NCI-H460 (cell line): ENCODE data around the gene FTO. TPM values are rescaled to one million over a fixed set of nuclear protein-coding genes. Genes with fewer than 3 reads are reported as not detected.

Source experiments
- DNase-seq: peaks from one replicate; pipeline ENCODE4 v3.0.0-alpha.2; 2016; ENCODE audit warnings: low read depth; ENCODE audit errors: extremely low read depth
- total RNA-seq: library from RNA; depleted of rRNA; stranded (reverse); fragments of >200 nt; shearing (Covaris generic); gene quantifications from 2 replicates; pipeline ENCODE4 v1.2.3, GENCODE V29; 2014

Gene FTO
- total RNA-seq, 1 experiment from 2014 or later = 41.2 TPM

DNA sequence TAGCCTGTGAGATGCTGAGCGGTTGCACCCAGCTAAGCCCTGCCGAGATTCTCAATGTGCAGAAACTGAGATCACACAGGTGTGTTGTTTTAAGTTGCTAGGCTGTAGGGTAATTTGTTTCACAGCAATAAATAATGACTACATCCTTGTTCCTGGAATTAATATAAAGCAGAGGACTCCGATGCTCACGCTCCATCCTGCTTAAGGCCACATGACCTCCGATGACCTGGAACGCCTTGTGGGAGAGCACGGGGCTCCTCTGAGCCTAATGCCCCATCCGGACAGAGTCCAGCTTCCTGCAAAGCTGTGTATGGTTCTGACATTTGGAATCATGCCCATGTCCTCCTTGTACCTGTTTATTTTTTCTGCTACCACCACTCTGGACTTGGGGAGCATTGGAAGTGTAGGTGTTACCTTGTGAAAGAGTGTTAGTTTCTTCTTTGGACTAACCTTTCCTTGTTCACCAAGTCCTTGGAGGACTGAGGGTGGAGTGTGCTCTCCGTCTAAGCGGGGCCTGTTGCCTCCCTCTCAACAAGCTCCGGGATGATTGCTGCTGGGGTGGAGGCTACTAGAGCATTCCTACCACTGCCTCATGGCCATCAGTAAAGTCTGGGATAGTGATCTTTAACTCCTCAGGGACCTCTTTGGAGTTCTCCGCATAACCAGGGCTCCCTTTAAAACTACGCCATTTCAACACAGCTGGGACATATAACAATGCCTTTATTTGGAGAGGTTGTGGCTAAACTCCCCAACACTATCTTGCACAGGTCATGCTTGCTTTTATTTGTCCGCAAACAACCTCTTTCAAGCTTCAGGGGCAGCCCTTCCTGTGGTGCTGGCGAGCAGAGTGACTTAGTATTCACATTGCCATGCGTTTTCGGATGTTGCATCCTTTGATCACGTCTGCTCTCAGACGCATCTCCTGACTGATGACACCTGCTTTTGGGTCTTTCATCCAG is 457.3 kb downstream of the FTO start:
- no peak for DNase-seq

DNA sequence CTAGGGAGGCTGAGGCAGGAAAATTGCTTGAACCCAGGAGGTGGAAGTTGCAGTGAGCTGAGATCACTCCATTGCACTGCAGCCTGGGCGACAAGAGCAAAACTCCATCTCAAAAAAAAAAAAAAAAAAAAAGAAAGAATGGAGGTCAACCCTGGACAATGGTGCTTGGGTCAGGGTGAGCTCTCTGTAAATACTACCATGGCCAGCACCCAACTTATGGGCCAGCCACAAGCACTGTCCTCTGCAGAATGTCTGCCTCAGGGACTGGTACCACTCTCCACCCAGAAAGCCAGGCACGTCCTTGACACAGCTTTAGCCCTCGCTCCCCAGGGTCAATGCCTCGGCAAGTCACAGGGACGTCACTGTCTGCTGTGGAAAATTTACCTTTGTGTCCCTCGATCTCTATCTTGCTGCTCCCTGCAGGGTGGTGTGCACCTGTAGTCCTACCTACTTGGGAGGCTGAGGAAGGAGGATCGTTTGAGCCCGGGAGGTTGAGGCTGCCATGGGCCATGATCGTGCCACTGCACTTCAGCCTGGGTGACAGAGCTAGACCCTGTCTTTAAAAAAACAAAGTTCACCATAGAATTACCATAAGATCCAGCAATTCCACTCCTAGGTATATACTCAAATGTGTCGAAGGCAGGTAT is 459.4 kb downstream of the FTO start:
- no peak for DNase-seq

DNA sequence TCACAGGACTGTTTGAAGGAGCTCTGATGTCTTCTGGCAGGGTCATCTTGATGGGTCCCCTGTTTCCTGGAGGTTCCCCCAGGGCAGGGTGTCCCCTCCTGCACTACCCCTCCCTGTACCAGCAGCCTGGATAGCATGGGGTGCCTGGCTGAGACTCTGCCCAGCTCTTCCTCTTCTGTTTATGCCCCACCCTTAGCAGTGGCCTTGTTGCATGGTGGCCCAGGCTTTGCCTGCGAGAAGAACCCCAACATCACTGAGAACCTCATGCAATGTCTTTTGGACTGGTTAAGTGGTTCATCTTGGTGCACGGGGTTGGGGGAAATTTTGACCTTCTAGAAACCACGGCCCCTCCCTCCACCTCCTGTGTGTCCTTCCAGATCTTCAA is 460.8 kb downstream of the FTO start:
- no peak for DNase-seq

DNA sequence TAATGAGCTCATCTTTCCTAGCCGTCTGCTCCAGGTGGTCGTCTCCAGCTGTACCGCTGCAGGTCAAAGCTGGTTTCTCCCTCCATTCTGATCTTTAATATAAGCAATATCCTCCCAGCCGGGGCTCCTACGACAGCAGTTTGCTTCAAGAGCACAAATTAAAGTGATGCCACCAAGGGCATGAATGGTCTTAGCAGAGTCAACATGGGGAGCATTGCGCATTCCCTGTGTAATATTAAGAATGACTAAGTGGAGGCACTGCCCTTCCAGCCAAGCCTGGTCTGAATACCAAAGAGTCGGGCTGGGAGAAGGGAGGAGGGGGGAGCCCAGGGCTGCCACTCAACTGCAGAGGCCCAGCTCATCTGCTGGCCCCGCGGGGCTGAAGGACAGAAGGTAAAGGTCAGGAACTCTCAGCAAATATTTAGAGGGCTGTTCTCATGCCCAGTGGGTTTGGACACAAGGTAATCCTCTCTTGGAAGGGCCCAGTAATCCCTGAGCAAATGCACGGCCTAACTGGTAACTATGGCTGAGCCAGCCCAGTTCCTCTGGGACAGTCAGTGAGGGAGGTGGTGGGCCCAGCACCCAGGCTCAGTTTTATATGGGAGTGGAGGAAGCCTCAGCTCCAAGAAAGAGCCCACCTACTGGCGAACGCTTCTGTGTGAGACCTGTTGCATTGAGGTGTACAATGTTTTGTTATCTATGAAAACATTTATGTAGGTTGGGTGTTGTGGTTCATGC is 461.4 kb downstream of the FTO start:
- DNase-seq = no peak

DNA sequence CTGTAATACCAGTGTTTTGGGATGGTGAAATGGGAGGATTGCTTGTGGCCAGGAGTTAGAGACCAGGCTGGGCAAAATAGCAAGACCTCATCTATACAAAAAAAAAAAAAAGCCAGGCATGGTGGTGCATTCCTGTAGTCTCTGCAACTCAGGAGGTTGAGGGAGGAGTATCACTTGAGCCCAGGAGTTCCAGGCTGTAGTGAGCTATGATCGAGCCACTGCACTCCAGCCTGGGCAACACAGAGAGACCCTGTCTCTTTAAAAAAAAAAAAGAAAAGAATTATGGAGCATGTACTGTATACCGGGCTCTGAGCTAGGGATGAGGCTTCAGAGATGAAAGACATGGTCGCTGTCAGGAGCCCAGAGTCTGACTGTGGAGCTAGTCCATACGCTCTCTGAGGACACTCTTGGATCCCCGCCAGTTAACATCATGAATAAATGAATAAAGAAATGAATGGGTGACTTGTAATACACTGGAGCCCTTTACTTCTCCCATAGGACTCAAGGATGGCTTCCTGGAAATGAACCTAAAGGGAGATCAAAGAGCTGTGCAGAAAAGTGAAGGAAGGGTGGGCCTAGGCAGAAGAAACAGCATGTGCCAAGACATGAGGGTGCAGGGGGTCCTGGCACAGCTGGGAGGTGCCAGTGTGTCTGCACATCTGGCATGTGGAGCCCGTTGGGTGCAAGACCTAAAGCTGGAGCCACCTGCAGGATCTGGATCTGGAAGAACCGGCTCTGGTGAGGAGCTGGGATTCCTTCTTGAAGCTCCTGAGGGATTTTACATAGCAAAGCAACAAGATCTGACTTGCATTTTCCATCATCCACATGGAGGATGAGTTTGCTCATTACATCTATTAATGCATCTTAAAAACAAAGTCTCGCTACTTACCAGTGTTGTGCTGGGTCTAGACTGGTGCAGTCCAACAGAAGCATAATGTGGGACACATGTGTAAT is 462.2 kb downstream of the FTO start:
- no peak for DNase-seq

DNA sequence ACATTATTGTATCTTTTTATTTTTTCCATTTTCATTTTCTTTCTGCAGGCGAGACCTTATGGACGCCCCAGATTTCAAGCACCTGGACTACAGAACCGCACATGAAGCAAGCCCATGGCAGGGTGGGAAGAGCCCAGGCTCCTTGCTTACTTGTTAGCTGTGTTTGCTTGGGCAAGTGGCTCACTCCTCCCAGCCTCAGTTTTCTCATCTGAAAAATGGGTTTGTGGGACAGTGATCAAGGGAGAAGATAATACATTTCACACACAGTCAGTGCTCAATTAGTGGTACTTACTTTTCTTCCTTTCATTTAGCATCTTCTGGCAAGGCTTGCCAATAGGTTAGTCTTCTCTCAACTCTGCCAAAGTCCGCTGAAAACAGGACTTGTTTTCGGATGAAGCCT is 465.2 kb downstream of the FTO start:
- no peak for DNase-seq

DNA sequence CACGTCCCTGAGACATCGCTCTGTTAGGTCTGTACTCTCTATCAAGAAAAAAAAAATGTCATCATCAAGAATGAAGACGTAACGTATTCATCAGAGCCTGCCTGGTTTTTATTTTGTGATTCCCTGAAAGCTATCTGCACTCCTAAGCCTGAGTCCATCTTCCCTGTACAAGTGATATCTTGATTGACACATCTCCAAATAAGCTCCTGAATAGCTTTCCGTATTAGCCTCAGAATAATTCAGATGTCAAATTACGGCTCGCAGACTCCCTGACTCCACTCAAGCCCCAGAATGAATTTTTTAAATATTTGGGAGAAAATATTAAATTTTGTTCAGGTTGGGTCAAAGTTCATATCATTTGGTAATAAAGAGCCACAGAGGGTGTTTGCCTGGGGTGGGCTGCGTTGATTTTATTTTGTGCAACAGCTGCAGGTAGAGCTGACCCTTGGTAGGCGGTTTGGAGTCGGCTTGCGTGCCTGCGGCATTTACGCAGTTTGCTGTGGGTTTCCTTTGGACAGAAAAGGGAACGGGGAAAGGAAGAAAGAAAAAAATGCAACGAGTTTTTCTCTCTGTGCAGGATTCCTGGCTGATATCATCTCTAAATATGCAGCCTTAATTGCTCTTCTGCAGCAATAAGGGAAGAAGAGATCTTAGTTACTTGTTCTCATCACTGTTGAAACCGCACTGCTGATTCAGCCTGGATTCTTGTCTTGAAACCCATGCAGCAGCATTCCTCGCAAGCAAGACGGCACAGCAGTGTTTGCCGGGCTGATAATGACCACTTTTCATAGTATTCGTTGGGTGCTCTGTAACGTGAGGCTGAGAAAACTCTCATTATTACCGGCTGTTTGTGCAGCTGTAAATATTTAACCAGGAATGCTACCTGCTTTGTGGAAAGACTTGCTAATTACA is 467.9 kb downstream of the FTO start:
- DNase-seq = no peak

DNA sequence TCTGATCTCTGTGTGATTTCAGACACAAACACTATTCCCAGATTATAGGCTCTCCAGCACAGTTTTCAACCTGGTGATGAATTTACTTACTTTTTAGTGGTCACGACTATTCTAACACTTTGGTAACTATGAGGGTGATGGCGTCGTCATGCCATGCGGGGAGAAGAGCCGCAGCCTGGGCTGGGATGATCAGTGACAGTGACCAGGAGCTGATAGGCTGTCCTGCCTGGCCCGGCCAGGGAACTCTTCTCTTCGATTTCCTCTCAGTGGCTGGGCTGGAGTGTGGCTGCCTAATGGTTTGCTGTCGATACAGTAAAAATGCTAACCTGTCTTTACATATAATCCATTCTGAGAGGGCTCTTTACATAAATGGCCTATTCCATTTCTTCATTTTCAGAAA is 469.5 kb downstream of the FTO start:
- no peak for DNase-seq

DNA sequence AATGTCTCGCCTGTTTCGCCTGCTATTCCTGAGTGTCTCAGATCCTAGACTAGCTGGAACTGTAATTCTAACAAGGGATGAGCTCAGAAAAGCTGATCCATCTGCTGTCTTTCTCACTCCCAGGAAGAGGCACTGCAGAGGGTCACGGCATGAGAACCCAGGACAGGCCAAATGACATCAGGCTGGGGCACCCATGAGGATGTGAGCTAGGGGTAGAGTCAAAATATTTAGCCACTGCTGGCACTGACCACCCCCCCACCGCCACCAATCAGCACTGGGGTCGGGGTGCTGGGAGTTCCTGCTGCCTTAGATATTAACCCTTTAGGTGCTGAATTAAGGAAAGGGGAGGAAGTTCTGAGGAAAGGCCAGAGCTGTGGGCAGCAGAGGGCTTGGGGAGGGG is 470.2 kb downstream of the FTO start:
- DNase-seq = no peak

DNA sequence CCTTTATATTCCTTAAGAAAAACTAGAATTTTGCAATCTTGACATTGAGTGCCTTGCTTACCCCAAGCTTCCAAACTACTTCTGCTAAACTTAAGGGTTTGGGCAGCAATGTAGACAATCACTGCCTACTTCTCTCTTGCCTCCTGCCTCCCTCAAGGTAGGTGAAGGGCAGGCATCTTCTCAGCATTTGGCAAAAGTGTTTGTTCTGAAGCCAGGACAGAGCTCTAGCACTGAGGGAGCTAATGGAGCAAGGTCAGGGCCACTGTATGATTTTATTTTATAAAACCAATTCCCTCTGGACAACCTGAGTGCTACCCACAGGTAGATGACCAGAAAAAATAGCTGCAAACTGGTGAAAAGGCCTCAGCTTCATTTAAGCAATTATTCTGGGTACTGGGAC is 470.8 kb downstream of the FTO start:
- DNase-seq = no peak

DNA sequence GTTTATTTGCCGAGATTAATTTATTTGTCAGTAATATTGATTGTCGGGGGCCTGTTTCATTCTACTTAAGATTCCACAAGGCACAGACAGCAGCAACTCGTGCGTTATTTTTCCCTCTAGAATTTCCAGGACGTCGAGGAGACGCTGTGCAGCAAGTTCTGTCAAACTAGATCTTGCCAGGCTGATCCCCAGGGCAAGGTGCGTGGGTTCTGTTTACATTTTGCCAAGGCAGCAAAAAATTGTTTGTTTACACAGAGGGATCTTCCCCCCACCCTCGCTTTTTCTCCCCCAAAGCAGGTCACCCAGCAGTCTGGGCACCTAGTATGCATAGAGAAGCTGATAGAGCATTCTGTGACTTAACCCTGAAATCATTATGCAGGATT is 471.2 kb downstream of the FTO start:
- no peak for DNase-seq

DNA sequence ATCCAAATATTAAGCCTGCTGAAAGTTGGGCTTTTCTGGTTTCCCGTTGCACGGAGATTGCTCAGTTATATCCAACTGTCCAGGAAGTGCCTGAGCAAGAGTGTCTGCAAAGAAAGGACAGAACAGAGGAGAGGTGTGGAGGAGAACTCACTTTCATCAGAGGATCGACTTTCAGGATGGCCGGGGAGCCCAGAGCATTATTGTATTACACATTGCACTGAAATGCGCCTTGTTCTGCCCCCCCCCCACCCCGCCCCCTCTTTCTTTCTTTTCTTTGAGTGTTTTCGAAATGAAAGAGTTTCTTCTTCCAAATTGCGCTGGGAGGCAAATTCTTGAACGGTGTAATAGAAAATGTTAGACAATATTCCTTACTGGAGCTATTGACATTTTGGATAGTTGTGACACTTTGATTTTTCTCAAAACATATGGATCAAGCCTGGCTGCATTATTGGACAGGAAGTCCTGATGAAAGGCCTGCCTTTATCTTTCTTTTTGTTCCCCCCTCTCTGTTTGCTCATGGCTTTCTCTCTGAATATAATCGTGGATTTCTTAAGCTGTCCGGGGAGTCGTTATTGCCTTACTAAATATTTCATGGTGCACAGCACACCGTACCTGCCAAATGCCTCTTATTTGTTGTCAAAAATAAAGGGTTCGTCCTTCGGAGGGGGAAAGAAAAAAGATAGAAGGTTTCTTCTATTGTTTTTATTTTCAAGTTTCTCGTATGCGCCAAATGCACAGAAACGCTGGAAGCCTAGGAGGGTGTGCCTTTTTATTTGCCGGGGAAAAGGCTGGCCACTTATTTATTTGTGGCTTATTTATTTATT is 471.8 kb downstream of the FTO start:
- DNase-seq = no peak

DNA sequence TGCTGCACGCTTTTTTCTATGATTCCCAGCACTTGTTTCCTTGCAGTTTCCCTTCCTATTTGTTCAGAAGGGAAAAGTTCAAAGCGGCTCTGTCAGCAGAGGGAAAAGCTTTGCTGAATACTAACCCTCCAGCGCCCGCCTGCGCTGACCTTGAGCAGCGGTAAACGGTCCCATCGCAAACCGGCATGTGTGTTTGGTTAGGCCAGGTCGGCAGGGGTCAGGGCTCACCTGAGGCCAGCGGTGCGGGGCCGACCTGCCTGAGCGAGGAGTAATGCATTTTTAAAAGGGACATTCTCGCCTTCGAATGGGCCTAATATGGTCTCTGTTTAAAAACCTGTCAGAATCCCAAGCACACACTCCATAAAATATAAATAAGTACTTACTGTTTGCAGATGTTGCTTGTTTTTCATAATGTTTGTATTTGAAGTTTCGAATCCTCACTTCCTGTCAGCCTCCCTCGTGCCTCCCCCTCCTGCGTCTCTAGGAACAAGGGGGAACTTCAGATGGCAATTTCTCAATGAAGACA is 472.5 kb downstream of the FTO start:
- no peak for DNase-seq

DNA sequence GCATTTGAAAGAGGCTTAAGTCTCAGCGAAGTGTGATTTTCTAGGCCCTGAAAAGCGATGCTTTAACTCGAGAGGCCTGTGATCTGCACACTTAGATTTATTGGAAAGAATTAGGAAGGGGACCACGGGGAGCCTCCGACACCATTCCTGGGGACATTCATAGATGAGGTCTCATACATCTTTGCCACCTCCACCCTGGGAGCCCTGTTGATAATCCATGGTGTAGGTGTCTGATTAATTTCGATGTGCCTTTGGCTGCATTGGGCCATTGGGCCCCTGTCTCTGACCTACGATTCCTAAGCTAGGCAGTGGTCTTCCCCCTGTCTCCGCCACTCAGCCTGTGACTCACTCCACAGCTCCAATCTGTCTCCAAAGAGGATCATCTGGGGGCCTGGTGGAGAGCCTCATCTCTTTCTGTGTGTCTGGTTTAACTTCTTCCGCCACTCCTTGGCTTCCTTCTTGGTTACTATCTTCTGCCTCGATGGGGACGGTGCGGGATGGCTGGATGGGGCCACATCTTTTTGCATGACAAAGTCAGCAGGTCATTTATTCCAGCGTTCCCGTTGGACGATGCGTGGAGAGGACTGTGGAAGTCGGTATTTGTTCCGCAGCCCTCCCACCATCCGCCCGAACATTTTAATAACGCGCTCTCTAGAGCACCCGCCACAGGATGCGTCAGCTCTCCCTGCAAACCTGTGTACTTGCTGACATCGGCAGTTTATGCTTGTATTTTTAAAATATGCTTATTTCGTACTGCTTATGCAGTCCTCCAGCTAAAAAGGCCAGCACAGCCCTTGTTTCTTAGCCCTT is 473.3 kb downstream of the FTO start:
- no peak for DNase-seq

DNA sequence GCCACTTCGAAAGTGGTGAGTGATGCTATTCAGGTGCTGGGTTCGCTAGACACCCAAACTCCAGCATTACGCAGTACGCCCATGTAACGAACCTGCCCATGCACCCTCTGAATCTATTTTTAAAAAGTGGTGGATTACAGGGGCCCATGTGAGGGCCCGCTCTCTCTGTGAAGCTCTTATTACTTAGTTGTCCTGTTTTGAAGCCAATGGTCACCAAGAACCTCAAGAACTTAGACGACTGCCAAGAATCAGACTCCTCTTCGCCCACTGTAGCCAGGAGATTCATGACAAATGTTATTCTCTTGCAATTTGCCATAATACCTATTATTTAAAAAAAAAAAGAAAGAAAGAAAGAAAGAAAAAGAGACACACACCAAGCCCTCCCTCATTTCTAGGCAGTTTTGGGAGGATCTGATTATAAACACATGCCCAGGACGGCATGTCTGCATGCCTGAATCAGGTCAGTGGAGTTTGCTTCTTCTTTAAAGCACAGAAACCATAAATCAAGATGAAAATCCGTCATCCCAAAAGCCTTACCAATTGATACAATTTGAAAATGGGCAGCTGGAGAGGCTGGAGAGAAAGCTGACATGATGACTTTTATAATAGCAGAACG is 474.0 kb downstream of the FTO start:
- DNase-seq = no peak

DNA sequence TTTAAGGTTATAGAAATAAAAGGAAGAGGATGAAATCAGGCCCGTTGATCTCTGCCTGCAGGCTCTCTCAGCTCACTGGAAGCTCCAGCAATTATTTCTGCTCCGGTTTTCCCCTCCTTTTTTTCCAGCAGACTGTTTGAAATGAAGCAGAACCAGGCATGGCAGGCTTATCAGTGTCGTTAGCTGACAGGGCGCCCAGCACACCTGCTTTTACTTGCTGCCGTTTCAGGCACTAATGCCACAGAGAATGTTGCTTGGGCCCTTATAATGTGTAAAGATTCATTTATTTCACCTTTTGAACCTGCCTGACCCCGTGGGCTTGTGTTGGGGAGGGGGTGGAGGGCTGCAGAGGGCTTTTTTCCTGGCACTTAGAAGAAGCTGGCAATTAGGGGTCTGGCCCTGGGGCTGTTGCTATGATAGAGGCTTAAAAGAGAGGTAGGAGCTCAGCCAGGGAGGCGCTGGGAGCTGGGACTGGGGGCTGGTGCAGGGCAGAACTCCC is 474.6 kb downstream of the FTO start:
- DNase-seq = no peak
